ENCODE measurements around the gene CCNT2.
A peak's percentile ranks its signal among the peaks of the same experiment; 100 is the strongest.

The CCNT2 gene

DNA sequence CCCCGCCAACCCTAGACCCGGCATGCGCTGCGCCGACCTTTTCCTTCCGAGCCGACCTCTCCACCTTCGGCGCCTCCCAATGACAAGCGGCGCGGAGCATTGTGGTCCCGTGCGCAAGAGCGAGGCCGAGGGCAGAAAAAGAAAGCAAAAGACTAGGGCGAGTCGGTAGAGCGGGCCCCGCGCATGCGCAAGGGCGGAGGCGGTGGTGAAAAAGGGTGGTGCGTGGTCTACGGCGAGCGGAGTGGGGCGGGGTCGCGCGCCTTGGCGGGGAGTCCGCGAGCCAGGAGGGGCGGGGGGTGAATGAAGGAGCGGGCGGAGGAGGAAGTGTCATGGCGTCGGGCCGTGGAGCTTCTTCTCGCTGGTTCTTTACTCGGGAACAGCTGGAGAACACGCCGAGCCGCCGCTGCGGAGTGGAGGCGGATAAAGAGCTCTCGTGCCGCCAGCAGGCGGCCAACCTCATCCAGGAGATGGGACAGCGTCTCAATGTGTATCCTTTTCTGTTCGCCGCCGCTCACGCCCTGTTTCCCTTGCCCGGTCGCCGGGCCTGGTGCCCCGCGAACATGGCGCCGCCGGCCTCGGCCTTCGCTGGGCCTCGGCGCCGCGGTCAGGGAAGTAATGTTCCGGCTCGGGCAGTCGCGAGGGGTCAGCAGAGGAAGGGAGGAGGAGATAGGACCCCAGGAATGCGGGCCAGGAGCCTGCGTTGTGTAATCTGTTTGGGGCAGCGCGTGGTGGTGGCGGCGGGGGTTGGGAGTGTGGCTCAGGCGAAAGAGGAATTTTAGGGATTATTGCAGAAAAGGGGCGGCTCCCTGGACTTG is at the start of gene CCNT2:
Gene CCNT2, plus strand, starts transcription at position 297 of the 815 bp plus-strand sequence. Its CDS starts 33 bp downstream, at position 330.
- TF ChIP-seq, protein P1, sequence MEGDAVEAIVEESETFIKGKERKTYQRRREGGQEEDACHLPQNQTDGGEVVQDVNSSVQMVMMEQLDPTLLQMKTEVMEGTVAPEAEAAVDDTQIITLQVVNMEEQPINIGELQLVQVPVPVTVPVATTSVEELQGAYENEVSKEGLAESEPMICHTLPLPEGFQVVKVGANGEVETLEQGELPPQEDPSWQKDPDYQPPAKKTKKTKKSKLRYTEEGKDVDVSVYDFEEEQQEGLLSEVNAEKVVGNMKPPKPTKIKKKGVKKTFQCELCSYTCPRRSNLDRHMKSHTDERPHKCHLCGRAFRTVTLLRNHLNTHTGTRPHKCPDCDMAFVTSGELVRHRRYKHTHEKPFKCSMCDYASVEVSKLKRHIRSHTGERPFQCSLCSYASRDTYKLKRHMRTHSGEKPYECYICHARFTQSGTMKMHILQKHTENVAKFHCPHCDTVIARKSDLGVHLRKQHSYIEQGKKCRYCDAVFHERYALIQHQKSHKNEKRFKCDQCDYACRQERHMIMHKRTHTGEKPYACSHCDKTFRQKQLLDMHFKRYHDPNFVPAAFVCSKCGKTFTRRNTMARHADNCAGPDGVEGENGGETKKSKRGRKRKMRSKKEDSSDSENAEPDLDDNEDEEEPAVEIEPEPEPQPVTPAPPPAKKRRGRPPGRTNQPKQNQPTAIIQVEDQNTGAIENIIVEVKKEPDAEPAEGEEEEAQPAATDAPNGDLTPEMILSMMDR (IDR thresholded peaks at IDR 0.05; ENCODE audit: low read depth, low read length): no peak
- peak; percentile 98 for DNase-seq (ENCODE audit: extremely low read depth, low read depth)

DNA sequence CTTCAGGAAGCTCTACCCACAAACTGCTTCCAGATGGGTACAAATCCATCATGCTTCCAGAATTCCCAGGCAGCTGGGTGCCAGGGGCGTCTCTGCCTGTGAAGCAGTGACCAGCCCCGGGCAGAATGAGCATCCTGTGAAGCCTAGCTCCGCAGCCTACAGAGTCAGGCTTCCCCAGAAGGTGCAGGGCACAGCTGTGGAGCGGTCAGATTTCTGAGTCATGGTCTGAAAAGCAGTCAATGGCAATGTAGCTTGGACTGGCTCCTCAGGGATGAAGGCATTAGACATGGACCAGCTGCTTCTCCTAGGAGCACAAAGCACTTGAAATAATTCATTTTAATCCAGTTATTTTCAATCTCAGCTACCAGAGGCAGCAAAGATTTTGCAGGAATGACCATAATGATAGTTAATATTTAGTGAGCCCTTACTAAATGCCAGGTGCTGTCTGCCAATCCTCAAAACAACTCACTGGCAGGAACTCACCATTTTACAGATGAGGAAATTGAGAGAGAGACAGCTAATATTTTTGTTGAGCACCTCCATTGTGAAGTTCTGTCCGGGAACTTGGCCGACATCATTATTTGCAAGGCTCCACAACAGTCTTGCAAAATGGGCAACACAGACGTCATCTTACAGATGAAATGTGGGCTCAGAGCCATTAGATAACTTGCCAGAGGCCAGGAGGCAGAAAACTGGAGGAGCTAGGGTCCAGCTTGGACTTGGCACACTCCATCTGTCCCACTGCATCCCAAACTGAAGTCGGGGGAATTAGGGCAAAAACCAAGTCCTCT is 48.5 kb upstream of the CCNT2 start:
- no peak for DNase-seq (ENCODE audit: extremely low read depth, low read depth)
- TF ChIP-seq, protein P1 (IDR thresholded peaks at IDR 0.05; ENCODE audit: low read depth, low read length): no peak

DNA sequence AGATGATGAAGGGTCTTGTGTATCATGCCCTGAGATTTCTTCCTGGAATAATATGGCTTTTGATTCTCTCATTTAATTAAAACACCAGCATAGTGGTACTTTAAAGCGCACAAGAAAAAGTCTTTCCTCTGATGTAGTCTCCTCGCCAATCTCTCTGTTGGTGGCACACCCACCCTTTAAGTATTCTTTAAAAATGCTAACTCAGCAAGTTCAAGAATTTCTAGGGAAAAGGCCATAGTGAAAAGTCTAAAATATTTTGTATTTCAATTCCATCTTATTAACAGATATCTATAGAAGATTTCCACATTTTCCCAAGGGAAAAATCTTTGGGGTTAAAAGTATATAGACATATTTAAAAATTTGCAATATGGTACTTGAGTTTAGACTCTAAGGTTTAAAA is 45.5 kb upstream of the CCNT2 start:
- TF ChIP-seq, protein P1 (IDR thresholded peaks at IDR 0.05; ENCODE audit: low read depth, low read length): no peak
- DNase-seq (ENCODE audit: extremely low read depth, low read depth): no peak

DNA sequence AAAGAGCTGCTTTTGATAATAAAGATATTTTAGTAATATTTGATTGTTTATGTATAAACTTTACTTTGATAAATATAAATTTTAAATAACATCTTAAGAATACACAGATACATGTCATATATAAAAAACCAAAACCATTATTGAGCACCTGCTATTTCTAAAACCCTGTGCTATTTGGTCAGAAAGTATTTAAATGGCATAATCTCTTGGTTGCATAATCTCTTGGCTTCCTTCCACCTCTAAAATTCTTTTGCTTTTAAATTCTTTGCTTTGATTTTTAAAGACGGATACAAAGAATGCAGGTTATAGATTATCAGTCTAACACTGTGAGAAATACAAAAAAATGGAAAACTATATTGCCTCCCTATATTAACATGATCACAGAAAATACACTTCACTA is 43.3 kb upstream of the CCNT2 start:
- TF ChIP-seq, protein P1 (IDR thresholded peaks at IDR 0.05; ENCODE audit: low read depth, low read length): no peak
- DNase-seq (ENCODE audit: extremely low read depth, low read depth): no peak

DNA sequence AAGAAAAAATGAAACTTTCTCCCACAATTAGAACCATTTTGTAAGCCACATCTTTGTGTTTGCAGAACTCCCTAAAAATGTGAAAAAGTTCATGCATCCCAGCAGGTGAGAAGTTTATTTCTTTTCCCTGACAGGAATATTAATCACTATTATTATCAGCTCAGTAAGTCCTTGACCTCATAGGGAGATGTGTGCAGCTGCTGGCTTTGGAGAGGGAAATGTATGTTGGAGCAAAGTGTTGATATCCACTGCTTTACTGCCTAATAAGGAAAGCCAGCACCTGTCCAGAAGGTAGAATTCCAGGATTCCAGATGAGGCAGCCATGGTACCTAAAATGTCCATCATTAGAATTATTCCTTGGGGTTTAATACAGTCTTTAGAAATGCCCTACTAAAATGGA is 35.8 kb upstream of the CCNT2 start:
- DNase-seq (ENCODE audit: extremely low read depth, low read depth): no peak
- TF ChIP-seq, protein P1 (IDR thresholded peaks at IDR 0.05; ENCODE audit: low read depth, low read length): no peak

DNA sequence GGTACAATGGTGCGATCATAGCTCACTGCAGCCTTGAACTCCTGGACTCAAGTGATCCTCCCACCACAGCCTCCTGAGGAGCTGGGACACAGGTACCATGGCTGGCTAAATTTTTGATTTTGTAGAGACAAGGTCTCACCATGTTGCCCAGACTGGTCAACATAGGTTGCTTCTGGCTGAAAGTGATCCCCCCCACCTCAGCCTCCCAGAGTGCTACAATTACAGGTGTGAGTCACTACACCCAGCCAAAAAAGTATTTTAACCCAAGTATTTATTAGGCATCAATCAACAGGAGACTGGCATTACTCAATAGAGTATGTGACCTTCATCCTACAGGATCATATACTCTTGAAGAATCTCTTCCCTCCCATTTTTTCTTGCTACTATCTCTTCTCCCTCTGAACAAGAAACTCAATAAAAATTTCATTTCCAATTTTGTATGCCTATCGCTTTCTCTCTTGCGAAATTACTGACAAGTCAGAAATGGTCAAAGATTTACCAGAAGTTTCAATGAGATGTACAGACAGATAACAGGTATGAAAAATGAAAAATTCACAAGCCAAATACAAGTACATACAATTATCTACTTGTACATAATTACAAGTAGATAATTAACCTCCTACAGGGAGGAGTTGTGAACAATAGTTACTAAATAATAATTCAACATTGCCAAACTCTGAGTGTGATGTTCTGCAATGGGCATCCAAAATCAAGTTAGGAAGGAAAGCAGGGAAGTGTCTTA is 34.9 kb upstream of the CCNT2 start:
- DNase-seq (ENCODE audit: extremely low read depth, low read depth): no peak

More for the DNA sequence above, 34.9 kb upstream of the CCNT2 start:
- TF ChIP-seq, protein P1 (IDR thresholded peaks at IDR 0.05; ENCODE audit: low read depth, low read length): no peak

All from AG09319 (cell line).